NOMO-1 (cell line): Measurements from ENCODE around the gene USH2A.

Source experiments
- DNase-seq, 2 experiments: peaks; one replicate each; lab custom pipeline; 2025; ENCODE audit not compliant: unreplicated experiment in 2 of 2; lab: John Stamatoyannopoulos, UW

The USH2A gene

GRCh38 chr1:216210081-216210480 is 213.2 kb downstream of the USH2A start:
- no peak for DNase-seq

DNA sequence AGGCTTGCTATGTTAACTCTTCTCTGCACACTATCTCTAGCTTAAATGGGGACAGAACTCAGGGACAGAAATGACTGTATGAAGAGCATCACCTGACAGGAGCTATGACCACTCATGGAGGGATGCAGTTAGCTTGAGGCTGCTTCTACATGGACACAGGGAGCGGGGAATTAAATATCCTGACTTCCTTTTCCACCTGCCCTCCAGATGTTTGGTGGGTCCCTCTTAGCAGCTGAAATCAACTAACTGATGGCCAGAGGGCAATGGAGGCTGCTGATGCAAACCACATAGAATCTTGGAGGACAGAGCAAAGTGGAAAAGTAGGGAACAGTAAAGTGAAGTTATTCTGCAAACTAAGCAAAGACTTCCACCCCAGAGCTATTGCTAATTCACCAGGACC is 214.1 kb downstream of the USH2A start:
- DNase-seq, result no peak

DNA sequence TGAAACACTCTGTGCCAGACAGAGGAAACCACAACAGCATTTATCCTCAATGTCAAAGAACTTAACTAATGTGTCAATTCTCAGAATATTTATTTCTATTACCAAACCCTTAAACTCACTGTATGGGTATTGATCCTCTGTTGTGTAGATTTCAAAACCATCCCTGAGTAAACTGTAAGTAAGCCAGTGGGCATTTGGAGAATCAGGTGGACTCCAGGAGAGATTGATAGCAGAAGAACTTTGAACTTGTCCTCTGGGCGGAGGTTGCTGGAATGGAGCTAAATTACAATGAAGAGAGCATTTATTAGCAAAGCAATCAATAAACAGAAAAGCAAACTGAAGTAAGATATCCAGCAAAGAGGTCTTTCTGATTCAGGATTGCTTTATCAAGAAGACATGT is 216.1 kb downstream of the USH2A start:
- DNase-seq, result no peak

- no peak for DNase-seq
Measured at GRCh38 chr1:216205176-216205575, 218.1 kb downstream of the USH2A start.

DNA sequence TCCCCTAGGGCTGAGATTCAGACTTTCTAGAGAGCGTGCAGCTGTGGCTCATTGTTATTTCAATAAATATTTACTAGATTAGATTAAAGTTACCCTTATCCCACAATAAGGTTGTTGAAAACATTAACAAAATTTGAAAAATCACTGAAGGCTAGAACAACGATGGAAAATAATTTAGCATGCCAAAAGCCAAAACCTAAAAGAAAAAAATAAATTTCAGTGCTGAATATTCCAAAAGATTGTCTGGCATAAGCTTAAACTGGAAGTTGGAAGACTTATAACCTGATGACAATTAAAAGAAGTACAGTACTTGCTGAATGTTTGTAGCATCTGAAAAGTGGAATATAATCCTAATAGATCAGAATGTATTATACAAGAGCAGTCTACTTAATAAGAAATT is 221.3 kb downstream of the USH2A start:
- DNase-seq, result no peak

DNA sequence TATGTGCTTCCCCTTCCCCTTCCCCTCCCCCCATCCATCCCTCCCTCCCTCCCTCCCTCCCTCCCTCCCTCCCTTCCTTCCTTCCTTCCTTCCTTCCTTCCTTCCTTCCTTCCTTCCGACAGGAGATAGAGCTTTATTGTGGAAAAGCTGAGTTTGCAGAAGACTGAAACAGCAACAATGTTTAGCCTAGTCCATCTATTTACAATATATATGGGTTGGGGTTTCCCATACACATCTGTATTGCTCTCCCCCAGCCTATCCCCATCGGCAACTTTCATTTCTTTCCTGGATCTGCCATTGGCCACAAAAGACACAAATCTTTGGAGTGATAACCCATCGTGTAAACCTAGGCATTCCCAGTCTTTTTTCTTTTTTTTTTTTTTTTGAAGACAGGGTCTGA is 222.3 kb downstream of the USH2A start:
- DNase-seq, result no peak

GRCh38 chr1:216194721-216195120 is 228.5 kb downstream of the USH2A start:
- no peak for DNase-seq

DNA sequence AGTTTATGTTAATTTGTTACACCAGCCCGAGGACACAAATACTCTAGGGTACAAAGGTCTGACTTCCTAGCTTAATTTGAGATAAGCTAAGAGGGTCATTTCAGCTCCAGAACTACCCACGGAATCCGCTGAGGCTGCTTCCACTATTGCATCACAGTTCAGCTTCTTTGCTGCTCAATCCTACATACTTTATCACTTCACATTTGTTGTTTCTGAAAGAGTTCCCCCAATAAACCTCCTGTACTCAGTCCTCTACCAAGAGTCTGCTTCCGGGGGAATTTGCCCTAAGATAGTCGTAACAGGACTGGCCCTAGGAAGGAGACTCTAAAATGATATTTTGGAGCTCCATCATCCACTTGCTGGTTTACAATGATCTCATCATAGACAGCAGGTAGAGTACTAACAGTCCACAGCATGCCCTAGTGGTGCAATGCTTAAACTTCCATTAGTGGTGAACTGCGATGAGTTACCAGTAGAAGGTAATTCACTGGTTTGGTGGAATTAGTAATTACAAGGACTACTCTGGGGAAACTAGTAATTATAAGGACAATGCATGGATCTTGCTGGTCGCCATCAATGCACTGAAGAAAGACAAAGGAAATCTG is 229.3 kb downstream of the USH2A start:
- no peak for DNase-seq

DNA sequence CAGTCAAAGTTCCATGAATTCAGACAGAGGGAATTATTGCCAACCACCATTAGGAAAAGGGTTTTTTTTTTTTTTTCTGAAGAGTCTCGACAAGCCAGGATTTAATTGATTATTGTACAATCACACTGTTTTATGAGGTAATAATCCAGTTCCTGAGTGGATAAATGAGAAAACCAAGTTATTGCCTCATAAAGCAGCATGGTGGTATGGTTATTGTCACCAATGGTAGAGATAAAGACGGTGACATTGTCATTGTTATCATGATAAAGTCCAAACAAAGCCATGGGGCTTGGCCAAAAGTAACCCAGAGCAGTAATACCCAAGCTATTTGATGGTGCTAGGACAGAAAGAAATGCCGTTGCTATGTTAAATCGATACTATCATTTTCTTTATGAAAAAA is 232.8 kb downstream of the USH2A start:
- no peak for DNase-seq

DNA sequence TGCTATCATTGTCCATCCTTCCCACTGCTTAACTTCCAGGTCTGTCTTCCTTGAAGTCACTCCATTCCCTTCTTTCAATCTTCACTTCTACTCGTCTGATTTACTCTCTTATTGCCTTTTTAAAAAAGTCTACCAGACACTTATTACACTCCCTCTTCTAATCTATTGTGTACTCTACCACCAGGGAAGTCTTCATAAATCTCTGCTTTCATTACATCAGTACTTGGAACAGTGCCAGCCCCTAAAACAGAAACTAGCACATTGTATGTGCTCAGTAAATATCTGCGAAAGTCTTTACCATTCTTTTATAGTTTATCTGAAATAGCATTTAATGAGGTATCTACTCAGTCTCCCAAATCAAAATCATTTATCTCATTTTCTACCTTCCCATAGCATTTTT is 236.4 kb downstream of the USH2A start:
- no peak for DNase-seq

GRCh38 chr1:216186141-216186540 is 237.1 kb downstream of the USH2A start:
- DNase-seq, result no peak

- no peak for DNase-seq
Measured at GRCh38 chr1:216184126-216184680, 239.0 kb downstream of the USH2A start.

- no peak for DNase-seq
Measured at GRCh38 chr1:216183454-216183853, 239.8 kb downstream of the USH2A start.

GRCh38 chr1:216183007-216183406 is 240.2 kb downstream of the USH2A start:
- DNase-seq, result no peak

DNA sequence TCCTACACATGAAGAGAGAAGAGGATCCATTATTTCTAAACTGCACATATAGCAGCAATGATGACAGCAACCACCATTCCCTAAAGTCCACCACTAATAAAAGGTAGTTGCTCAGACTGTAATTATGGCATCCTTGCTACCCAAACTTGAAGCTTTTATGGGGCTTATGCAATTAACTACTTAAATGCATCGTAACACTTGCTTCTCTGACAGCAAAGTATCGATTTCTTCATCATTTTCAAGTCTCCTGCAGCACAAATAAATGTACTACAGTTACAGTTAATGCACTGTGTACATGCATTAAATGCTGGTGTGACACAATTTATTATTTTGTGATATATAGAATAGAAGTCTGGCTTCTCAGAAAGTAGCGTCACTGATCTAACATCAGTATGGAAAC is 241.7 kb downstream of the USH2A start:
- peak in 1 of 2 experiments; percentile 25 for DNase-seq

DNA sequence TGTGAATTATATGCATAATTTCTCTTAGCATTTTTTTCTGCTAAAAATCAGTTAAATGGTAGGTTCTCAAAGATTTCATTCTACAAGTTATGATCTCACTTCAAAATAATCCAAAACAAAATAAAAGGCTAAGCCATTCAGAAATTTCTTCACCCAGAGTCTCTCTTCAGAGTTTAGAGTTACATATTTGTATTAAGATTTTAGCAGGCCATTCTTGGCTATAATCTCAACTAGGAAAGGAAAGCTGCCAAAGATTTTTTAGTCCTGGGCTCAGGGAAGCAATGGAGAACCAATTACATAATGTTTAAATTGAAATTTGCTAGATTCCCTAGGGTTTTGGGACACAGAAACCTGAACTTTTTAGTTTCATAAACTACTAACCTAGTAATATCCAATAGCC is 245.0 kb downstream of the USH2A start:
- no peak for DNase-seq

DNA sequence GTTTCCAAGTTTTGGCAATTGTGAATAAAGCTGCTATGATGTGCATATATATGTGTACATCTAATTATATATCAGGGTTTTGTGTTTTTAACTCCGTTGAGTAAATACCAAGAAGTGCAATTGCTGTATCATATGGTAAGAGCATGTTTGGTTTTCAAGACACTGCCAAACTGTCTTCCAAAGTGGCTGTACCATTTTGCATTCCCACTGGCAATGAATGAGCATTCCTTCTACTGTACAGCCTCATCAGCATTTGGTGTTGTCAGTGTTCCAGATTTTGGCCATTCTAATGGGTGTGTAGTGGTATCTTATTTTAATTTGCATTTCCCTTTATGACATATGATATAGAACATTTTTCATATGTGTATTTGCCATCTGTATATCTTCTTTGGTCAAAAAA is 246.3 kb downstream of the USH2A start:
- DNase-seq, result no peak

DNA sequence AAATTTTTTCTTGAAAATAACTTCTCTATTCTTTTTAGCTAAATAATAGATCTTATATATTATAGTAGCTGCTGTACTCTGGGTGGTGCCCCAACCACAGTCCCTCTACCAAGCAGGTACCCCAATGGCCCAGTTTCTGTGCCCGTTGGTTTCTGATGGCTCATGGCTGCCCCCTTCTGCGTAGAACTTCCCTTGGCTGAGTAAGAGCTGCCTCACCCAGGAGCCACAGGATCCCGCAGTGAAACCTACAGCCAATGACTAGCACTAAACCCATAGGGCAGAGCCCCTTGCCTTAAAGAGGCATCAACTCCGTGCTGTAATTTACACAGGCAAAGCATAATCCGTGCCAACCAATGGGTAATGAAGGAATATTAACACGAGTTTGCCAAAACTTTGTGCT is 247.5 kb downstream of the USH2A start:
- no peak for DNase-seq

- no peak for DNase-seq
Measured at GRCh38 chr1:216173376-216173995, 249.8 kb downstream of the USH2A start.

GRCh38 chr1:216169351-216169750 is 253.9 kb downstream of the USH2A start:
- DNase-seq, result no peak

DNA sequence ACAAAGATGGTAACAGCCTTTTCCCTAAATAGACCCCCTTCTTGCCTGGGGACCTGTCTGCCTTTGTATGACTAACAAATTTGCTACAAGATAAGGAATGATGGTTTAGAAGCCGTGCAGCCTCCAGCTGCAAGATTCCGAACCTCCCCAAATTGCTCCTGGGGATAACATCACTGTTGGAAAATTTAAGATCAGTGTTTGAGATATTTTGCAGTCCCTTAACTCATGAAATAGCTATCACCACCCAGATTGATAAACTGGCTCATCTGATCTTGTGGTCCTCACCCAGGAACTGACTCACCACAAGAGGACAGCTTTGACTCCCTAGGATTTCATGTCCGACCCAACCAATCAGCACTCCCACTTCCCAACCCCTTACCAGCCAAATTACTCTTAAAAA is 254.7 kb downstream of the USH2A start:
- no peak for DNase-seq

DNA sequence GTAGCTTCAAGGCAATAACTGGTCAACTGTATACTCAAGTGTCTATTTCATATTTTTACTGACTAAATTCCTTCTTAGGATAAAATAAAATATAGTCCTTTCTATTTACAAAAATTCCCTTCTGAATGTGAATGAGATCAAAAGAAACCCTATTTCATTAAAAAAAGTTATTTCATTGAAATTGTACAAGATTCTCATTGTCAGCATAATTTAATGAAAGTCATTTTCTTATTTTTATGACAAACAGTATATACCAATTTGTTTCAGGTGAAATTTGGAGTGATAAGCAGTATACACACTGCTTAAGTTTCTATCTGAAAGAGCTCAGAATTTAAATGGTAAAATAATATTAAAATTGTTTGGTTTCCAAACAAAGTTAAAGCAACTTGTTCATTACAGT is 269.2 kb downstream of the USH2A start:
- no peak for DNase-seq

DNA sequence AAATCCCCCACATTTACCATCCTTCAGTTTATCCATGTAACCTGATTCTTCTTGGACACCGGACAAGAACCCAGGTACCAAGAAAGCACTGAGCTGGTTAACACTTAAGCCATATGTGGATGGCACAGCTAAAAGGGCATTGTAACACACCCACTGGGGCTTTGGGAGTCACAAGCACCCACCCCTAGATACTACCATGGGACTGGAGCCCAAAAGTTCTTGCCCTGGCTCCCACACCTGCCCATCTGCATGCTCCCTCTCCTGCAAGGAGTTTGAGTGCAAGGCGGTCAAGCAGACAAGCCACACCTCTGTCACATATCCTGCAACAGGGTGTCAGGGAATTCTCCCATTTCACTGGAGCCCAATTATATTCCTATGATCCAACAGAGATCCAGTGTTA is 270.1 kb downstream of the USH2A start:
- no peak for DNase-seq
